Mucosa of descending colon (tissue), 3 donors: ENCODE results near the gene ARMC12. TPM values are rescaled to one million over a fixed set of nuclear protein-coding genes. Genes with fewer than 3 reads are reported as not detected.

Experiments
- ATAC-seq: fragments of 200-7000 bp; cut with Tn5 transposase; one replicate; pipeline ENCODE4 v1.9.1; 2020; ENCODE audit warnings: mild to moderate bottlenecking, moderate library complexity
- DNase-seq, 3 donors: peaks; one replicate each; pipeline ENCODE4 v3.0.0-alpha.2; 2020
- H3K36me3 ChIP-seq: fragments of 200-600 bp; one replicate; pipeline ENCODE4 v1.8.0; 2021; ENCODE audit warnings: low read depth, mild to moderate bottlenecking
- H3K4me1 ChIP-seq: fragments of 200-600 bp; one replicate; pipeline ENCODE4 v1.8.0; 2021; ENCODE audit warnings: low read depth, mild to moderate bottlenecking
- H3K4me3 ChIP-seq: fragments of 200-600 bp; one replicate; pipeline ENCODE4 v1.8.0; 2021; ENCODE audit warnings: mild to moderate bottlenecking
- H3K9me3 ChIP-seq: fragments of 200-600 bp; one replicate; pipeline ENCODE4 v1.8.0; 2021; ENCODE audit warnings: mild to moderate bottlenecking
- CTCF ChIP-seq: fragments of 200-600 bp; IDR thresholded peaks from one replicate; pipeline ENCODE4 v1.8.0; 2022; ENCODE audit warnings: antibody characterized with exemption, mild to moderate bottlenecking
- intact Hi-C, 2 donors: fragments of 100-400 bp; cut with DNase I in 1 of 2; cut with micrococcal nuclease in 1 of 2; formaldehyde crosslinking; loops; one replicate each; pipeline versions ENCODE4 v1.11.0 to v1.11.1; 2022; cut with DNase I, micrococcal nuclease
- total RNA-seq, 3 donors: library from RNA; stranded (reverse); fragmentation: NEBNext Ultra II Directional in 2 of 3; extraction: Animal tissue kit (Norgen Biotek cat#: 25700) in 2 of 3; gene quantifications; one replicate each; pipeline versions ENCODE4 v1.2.1 to v1.2.4, GENCODE V29; 2021 to 2023
- donor health status: DM: no; HTN: no; CAD: no; lungs with moderate emphysema.
- donor health status: DM: no; HTN: no; CAD: no.
- donor health status: DM: no; HTN: yes; CAD: no.

ARMC12 gene
- total RNA-seq, 3 donors from 2014 or later = 0.31 to 0.55 (median 0.44) TPM

GRCh38 chr6:35716798-35717197, 20.0 kb upstream of the ARMC12 start:
- DNase-seq (peak in 1 of 3 donors; percentile 58), ATAC-seq (no peak)
- Histone ChIP-seq H3K36me3 (no peaks in the 10 kb centered on the region), H3K9me3 (no peaks in the 10 kb centered on the region), H3K4me1 (peaks cover 23% of the 10 kb centered on the region), H3K4me3 (no peak overlapping the region)
- intact Hi-C loops = no loop called here
- TF ChIP-seq CTCF = no peak

GRCh38 chr6:35717449-35718374, 19.1 kb upstream of the ARMC12 start:
- no peak for ATAC-seq

GRCh38 chr6:35718375-35718736, 18.5 kb upstream of the ARMC12 start:
- no peak for DNase-seq

More at GRCh38 chr6:35717449-35718374, 19.1 kb upstream of the ARMC12 start:
- no peak overlapping the region for H3K4me3 ChIP-seq
- TF ChIP-seq CTCF = no peak
- no peaks in the 10 kb centered on the region for H3K36me3 ChIP-seq
- intact Hi-C loops = no loop called here
- peaks cover 30% of the 10 kb centered on the region for H3K4me1 ChIP-seq
- no peak for DNase-seq
- H3K9me3 ChIP-seq = no peaks in the 10 kb centered on the region

GRCh38 chr6:35718911-35719381, 17.9 kb upstream of the ARMC12 start:
- Histone ChIP-seq H3K4me1 (peaks cover 42% of the 10 kb centered on the region), H3K36me3 (no peaks in the 10 kb centered on the region), H3K9me3 (no peaks in the 10 kb centered on the region), H3K4me3 (no peak overlapping the region)
- ATAC-seq = peak; percentile 4
- DNase-seq = no peak
- TF ChIP-seq CTCF = no peak
- intact Hi-C loops = no loop called here

More at GRCh38 chr6:35718375-35718736, 18.5 kb upstream of the ARMC12 start:
- Histone ChIP-seq H3K9me3 (no peaks in the 10 kb centered on the region), H3K4me1 (peaks cover 36% of the 10 kb centered on the region), H3K4me3 (no peak overlapping the region), H3K36me3 (no peaks in the 10 kb centered on the region)
- intact Hi-C loops = no loop called here
- no peak for ATAC-seq
- no peak for TF ChIP-seq CTCF

GRCh38 chr6:35719404-35719829, 17.4 kb upstream of the ARMC12 start:
- no peak for TF ChIP-seq CTCF
- Histone ChIP-seq H3K36me3 (no peaks in the 10 kb centered on the region), H3K4me3 (no peak overlapping the region), H3K9me3 (no peaks in the 10 kb centered on the region), H3K4me1 (peaks cover 47% of the 10 kb centered on the region)
- ATAC-seq (peak; percentile 4), DNase-seq (no peak)
- intact Hi-C loops = no loop called here
